HCT116 (cell line): ENCODE results near the gene ATG4A. TPM values are rescaled to one million over a fixed set of nuclear protein-coding genes. Genes with fewer than 3 reads are reported as not detected.

Experiments
- ATAC-seq: fragments of 200-7000 bp; cut with Tn5 transposase; 2 replicates; pipeline ENCODE4 v1.9.1; 2020; ENCODE audit warnings: mild to moderate bottlenecking, moderate library complexity
- BruUV-seq: library from RNA; stranded (reverse); fragments of 400-500 nt; replicated peaks from 2 replicates; lab custom pipeline; 2021; lab: Mats Ljungman, UMichigan
- CTCF ChIA-PET: fragments of 300-600 bp; sonication (Branson Sonifier 250); formaldehyde crosslinking; loops from one replicate; lab custom pipeline; 2021; ENCODE audit warnings: antibody characterized with exemption; lab: Charles Lee
- POLR2A ChIA-PET: fragments of 300-600, 350-600 bp; sonication (Branson Sonifier 250); formaldehyde crosslinking; loops from one replicate; lab custom pipeline; 2021; ENCODE audit warnings: antibody characterized with exemption; lab: Charles Lee
- RAD21 ChIA-PET, 2 experiments: fragments of 300-600 bp; sonication (Branson Sonifier 250); formaldehyde crosslinking; loops; one replicate each; lab custom pipeline; 2023; ENCODE audit warnings: low total read pairs in 2 of 2; ENCODE audit not compliant: uncharacterized antibody in 2 of 2, unreplicated experiment in 2 of 2, low non-redundant PET in 1 of 2; lab: Charles Lee
- DNase-seq: peaks from one replicate; pipeline ENCODE4 v3.0.0-alpha.2; 2010; ENCODE audit warnings: low read depth, low spot score
- H2AFZ ChIP-seq: fragments of 200-600 bp; shearing (Covaris generic), sonication (generic); 2 replicates; pipeline ENCODE4 v1.6.1; 2017; ENCODE audit warnings: low read depth, mixed run types, mixed read lengths, antibody characterized with exemption, low read length; ENCODE audit not compliant: poor library complexity, severe bottlenecking
- H3K27ac ChIP-seq: 2 replicates; pipeline ENCODE4 v1.5.1; 2012; ENCODE audit warnings: low read depth, low read length
- H3K27me3 ChIP-seq: fragments of 200-600 bp; sonication (generic); 2 replicates; pipeline ENCODE4 v1.6.1; 2016; ENCODE audit warnings: mixed run types, low read length, mixed read lengths; ENCODE audit not compliant: insufficient read depth
- H3K36me3 ChIP-seq, 2 experiments: fragments of 200-500 bp in 1 of 2; fragments of 200-600 bp in 1 of 2; sonication (Bioruptor generic) in 1 of 2; sonication (generic) in 1 of 2; 2 replicates each; pipeline versions ENCODE4 v1.5.1 to v1.6.1; 2014 to 2016; ENCODE audit warnings: low read length in 2 of 2, inconsistent platforms in 1 of 2, mixed read lengths in 1 of 2, mixed run types in 1 of 2; ENCODE audit not compliant: insufficient read depth in 2 of 2, control insufficient read depth in 1 of 2
- H3K4me1 ChIP-seq, 2 experiments: fragments of 200-600 bp in 1 of 2; sonication (generic) in 1 of 2; 2 replicates each; pipeline versions ENCODE4 v1.5.1 to v1.6.1; 2012 to 2017; ENCODE audit warnings: low read length in 2 of 2, inconsistent platforms in 1 of 2, mild to moderate bottlenecking in 1 of 2, mixed read lengths in 1 of 2, mixed run types in 1 of 2, moderate library complexity in 1 of 2; ENCODE audit not compliant: insufficient read depth in 2 of 2, control insufficient read depth in 1 of 2
- H3K4me2 ChIP-seq: fragments of 200-600 bp; sonication (generic); 2 replicates; pipeline ENCODE4 v1.6.1; 2017; ENCODE audit warnings: mixed run types, low read length, mixed read lengths
- H3K4me3 ChIP-seq, 2 experiments: fragments of 200-600 bp in 1 of 2; sonication (generic) in 1 of 2; replicated peaks in 1 of 2; 2 replicates each; pipeline ENCODE4 v1.5.1; 2011 to 2016; ENCODE audit warnings: low read length in 2 of 2, control low read depth in 1 of 2, low read depth in 1 of 2, mild to moderate bottlenecking in 1 of 2, mixed read lengths in 1 of 2, mixed run types in 1 of 2
- H3K79me2 ChIP-seq: fragments of 200-600 bp; sonication (generic); 2 replicates; pipeline ENCODE4 v1.6.1; 2017; ENCODE audit warnings: mild to moderate bottlenecking, mixed run types, low read length, moderate library complexity, mixed read lengths; ENCODE audit not compliant: insufficient read depth
- H3K9ac ChIP-seq: fragments of 200-600 bp; sonication (generic); 2 replicates; pipeline ENCODE4 v1.6.1; 2016; ENCODE audit warnings: low read length, mixed read lengths
- H3K9me2 ChIP-seq: fragments of 200-600 bp; sonication (generic), shearing (Covaris generic); 2 replicates; pipeline ENCODE4 v1.6.1; 2017; ENCODE audit warnings: mixed run types, mild to moderate bottlenecking, moderate library complexity; ENCODE audit not compliant: insufficient read depth
- H3K9me3 ChIP-seq, 2 experiments: fragments of 200-500 bp in 1 of 2; fragments of 200-600 bp in 1 of 2; sonication (Bioruptor generic) in 1 of 2; sonication (generic) in 1 of 2; 2 replicates each; pipeline ENCODE4 v1.6.1; 2014 to 2017; ENCODE audit warnings: low read length in 2 of 2, mixed read lengths in 2 of 2, inconsistent platforms in 1 of 2, low read depth in 1 of 2, mild to moderate bottlenecking in 1 of 2, mixed run types in 1 of 2, moderate library complexity in 1 of 2; ENCODE audit not compliant: control insufficient read depth in 1 of 2, insufficient read depth in 1 of 2
- H4K20me1 ChIP-seq: fragments of 200-600 bp; sonication (generic), shearing (Covaris generic); 2 replicates; pipeline ENCODE4 v1.6.1; 2017; ENCODE audit warnings: mixed run types, mild to moderate bottlenecking, moderate library complexity; ENCODE audit not compliant: insufficient read depth
- CBX3 ChIP-seq: IDR thresholded peaks from 2 replicates; pipeline ENCODE4 v1.6.1; 2012; ENCODE audit warnings: low read depth
- CEBPB ChIP-seq: IDR thresholded peaks from 2 replicates; pipeline ENCODE4 v1.6.1; 2012; ENCODE audit warnings: low read depth
- CTCF ChIP-seq, 3 experiments: fragments of 200-600 bp in 1 of 3; sonication (generic) in 1 of 3; IDR thresholded peaks in 2 of 3; conservative IDR thresholded peaks in 1 of 3; 2 replicates each; pipeline ENCODE4 v1.5.1; 2012 to 2017; ENCODE audit warnings: low read depth in 2 of 3, low read length in 2 of 3, antibody characterized with exemption in 1 of 3, borderline replicate concordance in 1 of 3, control low read depth in 1 of 3, mild to moderate bottlenecking in 1 of 3, mixed read lengths in 1 of 3, mixed run types in 1 of 3, moderate library complexity in 1 of 3; ENCODE audit not compliant: insufficient read depth in 1 of 3
- EGR1 ChIP-seq: IDR thresholded peaks from 2 replicates; pipeline ENCODE4 v1.6.1; 2012; ENCODE audit warnings: low read depth
- EZH2 ChIP-seq: fragments of 200-600 bp; sonication (generic); IDR thresholded peaks from 2 replicates; pipeline ENCODE4 v1.6.1; 2017; ENCODE audit warnings: antibody characterized with exemption, mixed run types
- JUND ChIP-seq: IDR thresholded peaks from 2 replicates; pipeline ENCODE4 v1.6.1; 2012
- MAX ChIP-seq: IDR thresholded peaks from 2 replicates; pipeline ENCODE4 v1.6.1; 2012
- POLR2A ChIP-seq: IDR thresholded peaks from 2 replicates; pipeline ENCODE4 v1.7.0; 2011; ENCODE audit warnings: borderline replicate concordance; ENCODE audit not compliant: insufficient read depth, insufficient read length; ENCODE audit errors: extremely low read depth
- POLR2AphosphoS5 ChIP-seq: IDR thresholded peaks from 2 replicates; pipeline ENCODE4 v1.6.1; 2011; ENCODE audit warnings: mild to moderate bottlenecking, low read depth, low read length, moderate library complexity
- RAD21 ChIP-seq: IDR thresholded peaks from 2 replicates; pipeline ENCODE4 v1.6.1; 2012; ENCODE audit warnings: low read depth, mild to moderate bottlenecking
- REST ChIP-seq: IDR thresholded peaks from 2 replicates; pipeline ENCODE4 v1.6.1; 2012; ENCODE audit warnings: low read depth
- SIN3A ChIP-seq: IDR thresholded peaks from 2 replicates; pipeline ENCODE4 v1.6.1; 2012; ENCODE audit warnings: low read depth
- SP1 ChIP-seq: IDR thresholded peaks from 2 replicates; pipeline ENCODE4 v1.6.1; 2012; ENCODE audit warnings: low read depth
- SRF ChIP-seq: IDR thresholded peaks from 2 replicates; pipeline ENCODE4 v1.6.1; 2012; ENCODE audit warnings: low read depth
- YY1 ChIP-seq: IDR thresholded peaks from 2 replicates; pipeline ENCODE4 v1.6.1; 2011; ENCODE audit warnings: low read length, low read depth, moderate library complexity, mild to moderate bottlenecking; ENCODE audit not compliant: insufficient replicate concordance; ENCODE audit errors: extremely low read depth
- ZFX ChIP-seq: fragments of 450-650 bp; IDR thresholded peaks from 2 replicates; pipeline ENCODE4 v1.6.1; 2017
- ZNF274 ChIP-seq: fragments of 200-500 bp; sonication (Bioruptor generic); IDR thresholded peaks from 2 replicates; pipeline ENCODE4 v1.6.1; 2014; ENCODE audit warnings: mild to moderate bottlenecking, low read depth, low read length, inconsistent platforms
- intact Hi-C: fragments of 100-400 bp; cut with micrococcal nuclease; formaldehyde crosslinking; loops from 2 replicates; pipeline ENCODE4 v1.10.0; 2022
- total RNA-seq: library from RNA; stranded (reverse); gene quantifications from one replicate; pipeline ENCODE4 v1.2.1, GENCODE V29; 2021; ENCODE audit not compliant: unreplicated experiment

ATG4A gene
- total RNA-seq, 1 experiment from 2014 or later, result 4.1 TPM

GRCh38 chrX:108081110-108081509, 10.5 kb upstream of the ATG4A start:
- H3K4me1 ChIP-seq, result no peaks in the 10 kb centered on the region
- RAD21 ChIA-PET, result no interaction called here
- H3K9ac ChIP-seq, result no peak overlapping the region
- H3K4me2 ChIP-seq, result no peak overlapping the region
- TF ChIP-seq EGR1 (no peak), RAD21 (no peak), YY1 (no peak), POLR2A (no peak), MAX (no peak), EZH2 (no peak), CBX3 (no peak), SIN3A (no peak), CEBPB (no peak)
- TF ChIP-seq, all 23 proteins: peak for 0
- 0 out of 4 replicates have a peak, but pooled peaks cover 0 to 3% of the 10 kb centered on the region in 2 experiments for H3K36me3 ChIP-seq
- H3K79me2 ChIP-seq, result no peaks in the 10 kb centered on the region
- H3K9me2 ChIP-seq, result no peaks in the 10 kb centered on the region
- no peaks in the 10 kb centered on the region for H4K20me1 ChIP-seq
- H3K27me3 ChIP-seq, result no peaks in the 10 kb centered on the region
- no peaks in the 10 kb centered on the region for H3K9me3 ChIP-seq
- H3K27ac ChIP-seq, result no peak overlapping the region
- intact Hi-C loops, result no loop called here
- no peak for ATAC-seq
- H3K4me3 ChIP-seq, result no peak overlapping the region
- H2AFZ ChIP-seq, result no peak overlapping the region
- POLR2A ChIA-PET, result no interaction called here
- CTCF ChIA-PET, result no interaction called here
- BruUV-seq, result no TSS peak
- DNase-seq, result no peak

GRCh38 chrX:108087792-108088191, 3.8 kb upstream of the ATG4A start:
- Histone ChIP-seq H3K4me1 (peaks cover 0 to 2% of the 10 kb centered on the region in 2 experiments; a peak in 2 of 4 replicates), H3K36me3 (peaks cover 0 to 8% of the 10 kb centered on the region in 2 experiments; a peak in 2 of 4 replicates), H3K4me3 (no peak overlapping the region), H2AFZ (no peak overlapping the region), H3K27ac (no peak overlapping the region), H3K9me2 (no peaks in the 10 kb centered on the region), H3K27me3 (no peaks in the 10 kb centered on the region), H3K9ac (no peak overlapping the region), H3K4me2 (no peak overlapping the region), H4K20me1 (no peaks in the 10 kb centered on the region), H3K9me3 (no peaks in the 10 kb centered on the region), H3K79me2 (peaks cover 24% of the 10 kb centered on the region)
- intact Hi-C loops, result no loop called here
- RAD21 ChIA-PET, result no interaction called here
- POLR2A ChIA-PET, result no interaction called here
- CTCF ChIA-PET, result no interaction called here
- BruUV-seq, result no TSS peak
- no peak for ATAC-seq
- DNase-seq, result no peak
- TF ChIP-seq SP1, result no peak
- no peak for TF ChIP-seq RAD21
- no peak for TF ChIP-seq JUND
- TF ChIP-seq ZFX, result no peak
- TF ChIP-seq CTCF (IDR thresholded peaks at IDR 0.05 in 2 of 3, conservative IDR thresholded peaks at IDR 0.05 in 1 of 3; ENCODE audit: borderline replicate concordance in 1 of 3, insufficient read depth in 1 of 3, low read depth in 2 of 3, low read length in 2 of 3), result no peak
- TF ChIP-seq EGR1, result no peak
- no peak for TF ChIP-seq CEBPB
- no peak for TF ChIP-seq EZH2
- no peak for TF ChIP-seq SIN3A
- TF ChIP-seq ZNF274, result no peak
- no peak for TF ChIP-seq CBX3
- TF ChIP-seq REST, result no peak
- no peak for TF ChIP-seq POLR2AphosphoS5
- no peak for TF ChIP-seq SRF
- TF ChIP-seq POLR2A, result no peak
